NB4 (cell line): ENCODE results near the gene ZNF768.
A peak's percentile ranks its signal among the peaks of the same experiment; 100 is the strongest.
"Not testable (repeated sequence)": the region's sequence is repeated elsewhere in the genome, so short reads cannot be mapped to it uniquely, and the experiment has no call there.

Source experiments
- DNase-seq: peaks from one replicate; pipeline ENCODE4 v3.0.0; 2010; ENCODE audit warnings: low read depth
- H3K4me3 ChIP-seq: one replicate; pipeline ENCODE4 v1.5.1; 2011; ENCODE audit warnings: mild to moderate bottlenecking, low read depth, low read length, moderate library complexity
- CTCF ChIP-seq: IDR thresholded peaks from one replicate; pipeline ENCODE4 v1.5.1; 2012; ENCODE audit warnings: low read depth, low read length
- MAX ChIP-seq: IDR thresholded peaks from 2 replicates; pipeline ENCODE4 v1.6.1; 2011; ENCODE audit warnings: low read depth, low read length
- MYC ChIP-seq: IDR thresholded peaks from 2 replicates; pipeline ENCODE4 v1.6.1; 2011; ENCODE audit warnings: low read depth, low read length
- POLR2A ChIP-seq: IDR thresholded peaks from 2 replicates; pipeline ENCODE4 v1.6.1; 2011; ENCODE audit warnings: mild to moderate bottlenecking; ENCODE audit not compliant: insufficient read length; ENCODE audit errors: extremely low read depth

ZNF768 gene

GRCh38 chr16:30543067-30543466 lies 16.7 kb upstream of the ZNF768 start:
- DNase-seq = no peak
- no peak overlapping the region for H3K4me3 ChIP-seq
- TF ChIP-seq MYC (no peak), POLR2A (no peak), CTCF (no peak), MAX (no peak)

- no peak for TF ChIP-seq CTCF
- no peak for TF ChIP-seq POLR2A
- TF ChIP-seq MAX = no peak
- no peak for TF ChIP-seq MYC
- no peak for DNase-seq
- no peak overlapping the region for H3K4me3 ChIP-seq
These were observed 15.3 kb upstream of the ZNF768 start for GRCh38 chr16:30541502-30542329.

GRCh38 chr16:30540916-30541464 lies 14.6 kb upstream of the ZNF768 start:
- not testable (repeated sequence) for DNase-seq, H3K4me3 ChIP-seq

- H3K4me3 ChIP-seq, DNase-seq: not testable (repeated sequence)
These were observed 13.7 kb upstream of the ZNF768 start for GRCh38 chr16:30539986-30540526.

GRCh38 chr16:30539000-30539964 lies 12.9 kb upstream of the ZNF768 start:
- DNase-seq = no peak
- TF ChIP-seq POLR2A = no peak
- TF ChIP-seq MYC = no peak
- no peak for TF ChIP-seq MAX
- no peak for TF ChIP-seq CTCF
- no peak overlapping the region for H3K4me3 ChIP-seq

GRCh38 chr16:30536391-30537024 lies 10.1 kb upstream of the ZNF768 start:
- H3K4me3 ChIP-seq = peak overlapping the region; percentile 84

GRCh38 chr16:30535777-30536190 lies 9.4 kb upstream of the ZNF768 start:
- peak overlapping the region; percentile 84 for H3K4me3 ChIP-seq
- peak; percentile 87 for DNase-seq
- TF ChIP-seq MYC (peak; percentile 94), CTCF (peak; percentile 59), POLR2A (peak; percentile 33), MAX (peak; percentile 93)

More at GRCh38 chr16:30536391-30537024, 10.1 kb upstream of the ZNF768 start:
- peak; percentile 64 for DNase-seq
